LHCN-M2 (cell line): ENCODE data around the gene ADGRG4. TPM values are rescaled to one million over a fixed set of nuclear protein-coding genes. Genes with fewer than 3 reads are reported as not detected.

Experiments
- DNase-seq: peaks from one replicate; pipeline ENCODE4 v3.0.0-alpha.2; 2012; ENCODE audit warnings: low read depth
- total RNA-seq: library from RNA; depleted of rRNA; stranded (reverse); fragments of >200 nt; gene quantifications from 2 replicates; pipeline ENCODE4 v1.2.3, GENCODE V29; 2014; rRNA removed

ADGRG4 gene
- total RNA-seq, 1 experiment from 2014 or later = not detected

DNA sequence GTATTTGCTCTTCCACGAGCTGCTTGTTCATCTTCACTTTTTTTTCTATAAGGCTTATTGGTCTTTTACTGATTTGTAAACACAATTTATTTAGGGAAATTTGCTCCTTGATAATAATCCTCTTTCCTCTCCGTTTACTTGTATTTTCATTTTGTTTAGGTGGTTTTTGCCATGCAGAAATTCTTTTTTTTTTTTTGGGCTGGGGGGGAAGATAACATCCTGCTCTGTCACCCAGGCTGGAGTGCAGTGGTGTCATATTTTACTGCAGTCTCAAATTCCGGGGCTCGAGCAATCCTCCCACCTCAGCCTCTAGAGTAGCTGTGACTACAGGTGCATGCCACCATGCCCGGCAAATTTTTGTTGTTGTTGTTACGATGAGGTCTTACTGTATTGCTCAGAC lies 155.4 kb downstream of the ADGRG4 start:
- no peak for DNase-seq

DNA sequence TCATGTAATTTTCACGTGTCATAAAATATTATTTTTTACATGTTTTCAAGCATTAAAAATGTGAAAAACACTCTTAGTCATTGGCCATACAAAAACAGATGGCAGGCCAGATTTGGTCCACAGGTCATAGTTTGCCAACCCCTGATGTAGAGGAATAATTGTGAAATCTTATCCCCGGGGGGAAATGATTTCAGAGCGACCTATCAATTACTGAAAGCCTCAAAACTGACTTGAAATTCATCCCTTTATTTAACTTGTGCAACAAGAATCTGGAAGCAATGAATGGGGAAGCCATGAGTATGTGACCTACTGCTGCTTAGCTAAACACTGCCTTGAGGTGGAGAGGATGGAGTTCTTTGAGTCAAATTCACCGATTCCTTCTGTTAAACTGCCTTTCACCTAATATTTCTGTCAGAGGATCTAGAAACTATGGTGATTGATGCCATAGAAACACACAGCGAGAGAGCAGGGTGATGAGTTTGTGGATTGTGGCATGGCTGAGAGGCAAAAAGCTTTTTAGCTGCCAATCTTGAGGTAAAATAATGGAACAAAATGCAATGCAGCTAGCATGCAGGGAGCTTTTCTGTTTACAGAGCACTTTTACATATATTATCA lies 156.6 kb downstream of the ADGRG4 start:
- peak; percentile 0 for DNase-seq

DNA sequence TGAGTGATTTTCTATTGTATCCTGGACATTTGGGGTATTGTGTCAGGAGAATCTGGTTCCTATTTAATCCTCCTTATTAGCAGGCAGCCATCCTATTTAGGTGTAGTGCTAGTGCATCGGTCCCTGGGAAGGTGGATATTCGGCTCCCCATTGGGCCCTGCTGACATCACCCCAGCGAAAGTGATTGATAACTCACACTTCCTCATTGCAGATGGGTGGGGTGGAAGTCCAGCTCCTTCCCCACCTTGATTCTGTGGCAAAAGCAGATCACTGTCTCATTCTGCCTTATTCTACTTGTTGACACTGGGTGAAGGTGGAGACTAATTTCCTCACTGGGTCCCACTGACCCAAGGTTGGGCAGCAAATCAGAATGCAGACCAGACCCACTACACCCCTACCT lies 163.8 kb downstream of the ADGRG4 start:
- no peak for DNase-seq

Other genes starting within 250 kb of the ADGRG4 start
- 44.8 and 48.3 TPM in 2 replicates for gene FHL1, start 153.4 kb upstream of the ADGRG4 start, total RNA-seq
- gene MAP7D3, start 49.6 kb upstream of the ADGRG4 start, total RNA-seq = 15.3 and 15.5 TPM in 2 replicates
- gene BRS3, start 187.0 kb downstream of the ADGRG4 start, total RNA-seq = not detected in 2 replicates
- 68.9 and 72.8 TPM in 2 replicates for gene HTATSF1, start 196.6 kb downstream of the ADGRG4 start, total RNA-seq
- not detected in 2 replicates for gene VGLL1, start 231.3 kb downstream of the ADGRG4 start, total RNA-seq